Globus pallidus (tissue), 1 donor: ENCODE measurements around the gene PRM2.

Source experiments
- DNase-seq: peaks from one replicate; pipeline ENCODE4 v3.0.0-alpha.2; 2015; ENCODE audit warnings: low spot score

Gene PRM2

GRCh38 chr16:11276143-11276895, at the start of gene PRM2:
Gene PRM2, minus strand, starts transcription at chr16:11276480. Its CDS starts 110 bp downstream, at chr16:11276370.
- no peak for DNase-seq

- no peak for DNase-seq
These were observed 49.3 kb upstream of the PRM2 start for GRCh38 chr16:11325404-11326083.

GRCh38 chr16:11323551-11324336, 47.5 kb upstream of the PRM2 start:
- no peak for DNase-seq

- DNase-seq = no peak
These were observed 46.5 kb upstream of the PRM2 start for GRCh38 chr16:11322823-11323222.

- no peak for DNase-seq
These were observed 45.4 kb upstream of the PRM2 start for GRCh38 chr16:11321662-11322061.

- DNase-seq = no peak
These were observed 43.9 kb upstream of the PRM2 start for GRCh38 chr16:11320170-11320569.

- no peak for DNase-seq
These were observed 43.4 kb upstream of the PRM2 start for GRCh38 chr16:11319529-11320146.

- DNase-seq = no peak
These were observed 42.5 kb upstream of the PRM2 start for GRCh38 chr16:11318817-11319216.

GRCh38 chr16:11316331-11317015, 40.2 kb upstream of the PRM2 start:
- DNase-seq = no peak

- no peak for DNase-seq
These were observed 39.2 kb upstream of the PRM2 start for GRCh38 chr16:11315510-11315909.

- no peak for DNase-seq
These were observed 38.1 kb upstream of the PRM2 start for GRCh38 chr16:11314309-11314894.

- no peak for DNase-seq
These were observed 37.4 kb upstream of the PRM2 start for GRCh38 chr16:11313493-11314308.

- DNase-seq = no peak
These were observed 36.6 kb upstream of the PRM2 start for GRCh38 chr16:11312718-11313492.

- DNase-seq = no peak
These were observed 34.8 kb upstream of the PRM2 start for GRCh38 chr16:11310997-11311561.

- no peak for DNase-seq
These were observed 34.3 kb upstream of the PRM2 start for GRCh38 chr16:11310634-11310977.

- DNase-seq = no peak
These were observed 33.8 kb upstream of the PRM2 start for GRCh38 chr16:11309895-11310633.

GRCh38 chr16:11308493-11309283, 32.4 kb upstream of the PRM2 start:
- DNase-seq = no peak
